ENCODE results near the gene UBE3D. TPM values are rescaled to one million over a fixed set of nuclear protein-coding genes. Genes with fewer than 3 reads are reported as not detected.

Gene UBE3D
- total RNA-seq, 1 experiment from 2014 or later, result 14.0 TPM

- H3K27ac Mint-ChIP-seq, result 0 out of 2 replicates have a peak overlapping the region, but pooled peaks have one; percentile 14
- peaks cover 29% of the 10 kb centered on the region for H3K4me1 Mint-ChIP-seq
- CTCF ChIA-PET, result no interaction called here
- H3K4me3 Mint-ChIP-seq, result no peak overlapping the region
- ATAC-seq (no peak), DNase-seq (ENCODE audit: low spot score) (no peak)
- no peaks in the 10 kb centered on the region for H3K27me3 Mint-ChIP-seq (ENCODE audit: low read depth)
- H3K9me3 Mint-ChIP-seq, result no peaks in the 10 kb centered on the region
- H3K36me3 Mint-ChIP-seq, result peaks cover 19% of the 10 kb centered on the region
- POLR2A ChIA-PET, result no interaction called here
- TF ChIP-seq ZNF416 (CRISPR knock-in tag; IDR thresholded peaks at IDR 0.05) (no peak), NFATC4 (CRISPR knock-in tag; IDR thresholded peaks at IDR 0.05) (no peak), ZNF263 (CRISPR knock-in tag; IDR thresholded peaks at IDR 0.05; ENCODE audit: low read depth) (no peak), FOXP1 (CRISPR knock-in tag; IDR thresholded peaks at IDR 0.05; ENCODE audit: borderline replicate concordance) (no peak), ATF1 (CRISPR knock-in tag; IDR thresholded peaks at IDR 0.05) (no peak)
These were observed 14.1 kb downstream of the UBE3D start for GRCh38 chr6:83051377-83052172.

- Mint-ChIP-seq H3K4me1 (peaks cover 36% of the 10 kb centered on the region), H3K36me3 (peaks cover 8% of the 10 kb centered on the region), H3K27ac (peak overlapping the region; percentile 52; the same call in 1 of the 2 replicates), H3K9me3 (no peaks in the 10 kb centered on the region), H3K27me3 (ENCODE audit: low read depth) (no peaks in the 10 kb centered on the region), H3K4me3 (no peak overlapping the region)
- CTCF ChIA-PET, result interaction anchor here (0.6 to 1.6 kb wide), 5 partner anchors 11 to 776 kb away, joined by 3 to 11 read pairs (median 3); partner anchors contain the start of gene UBE3D
- ATAC-seq (peak; percentile 80), DNase-seq (ENCODE audit: low spot score) (peak; percentile 51)
- no peak for TF ChIP-seq NR2C2 (CRISPR knock-in tag; IDR thresholded peaks at IDR 0.05)
- no peak for TF ChIP-seq ZNF281 (CRISPR knock-in tag; IDR thresholded peaks at IDR 0.05)
- no peak for TF ChIP-seq GTF2I (CRISPR knock-in tag; conservative IDR thresholded peaks at IDR 0.05)
- TF ChIP-seq ATF3 (CRISPR knock-in tag; conservative IDR thresholded peaks at IDR 0.05), result no peak
- TF ChIP-seq RELA (CRISPR knock-in tag; IDR thresholded peaks at IDR 0.05; ENCODE audit: borderline replicate concordance), result no peak
- no peak for TF ChIP-seq IRF1 (CRISPR knock-in tag; IDR thresholded peaks at IDR 0.05)
- TF ChIP-seq MYBL2 (CRISPR knock-in tag; IDR thresholded peaks at IDR 0.05), result no peak
- TF ChIP-seq FOXK1 (CRISPR knock-in tag; IDR thresholded peaks at IDR 0.05), result no peak
- no peak for TF ChIP-seq PREB (CRISPR knock-in tag; IDR thresholded peaks at IDR 0.05; ENCODE audit: borderline replicate concordance)
- no peak for TF ChIP-seq CTCF (IDR thresholded peaks at IDR 0.05)
- no peak for TF ChIP-seq PRDM15 (CRISPR knock-in tag; IDR thresholded peaks at IDR 0.05)
- no peak for TF ChIP-seq ZNF263 (CRISPR knock-in tag; IDR thresholded peaks at IDR 0.05; ENCODE audit: low read depth)
- POLR2A ChIA-PET, result interaction anchor here (0.6 kb wide), 4 partner anchors 162 to 791 kb away, joined by 3 to 4 read pairs (median 3); no protein-coding TSS in a partner anchor
These were observed 18.4 kb downstream of the UBE3D start for GRCh38 chr6:83047065-83047754.
